ENCODE results near the gene RGPD8. TPM values are rescaled to one million over a fixed set of nuclear protein-coding genes. Genes with fewer than 3 reads are reported as not detected.

The RGPD8 gene
- 5.2 and 17.9 TPM in 2 replicates for total RNA-seq

GRCh38 chr2:112433480-112433879 is at the start of gene RGPD8:
Gene RGPD8, minus strand, starts transcription at chr2:112433645. Its CDS starts 192 bp downstream, at chr2:112433453.

GRCh38 chr2:112481528-112482233 is 48.2 kb upstream of the RGPD8 start, which contains the start of gene TTL:
Gene TTL, plus strand, starts transcription at chr2:112482156. Its CDS starts 189 bp downstream, at chr2:112482345.

Other genes with a start within 250 kb of the RGPD8 start
- gene ZC3H8, start 178.6 kb downstream of the RGPD8 start, total RNA-seq: 2.3 and 10.9 TPM in 2 replicates
- 1.8 and 2.2 TPM in 2 replicates for gene ZC3H6, start 158.0 kb downstream of the RGPD8 start, total RNA-seq
- 14.9 and 22.3 TPM in 2 replicates for gene TTL, start 48.5 kb upstream of the RGPD8 start, total RNA-seq
- 10.8 and 28.3 TPM in 2 replicates for gene POLR1B, start 108.8 kb upstream of the RGPD8 start, total RNA-seq
- 5.6 and 9.2 TPM in 2 replicates for gene CHCHD5, start 151.0 kb upstream of the RGPD8 start, total RNA-seq
- 40.6 and 64.7 TPM in 2 replicates for gene SLC20A1, start 212.3 kb upstream of the RGPD8 start, total RNA-seq

Data from bladder microvascular endothelial cell (primary cell).